HepG2 (cell line): ENCODE results near the gene RAI14. TPM values are rescaled to one million over a fixed set of nuclear protein-coding genes. Genes with fewer than 3 reads are reported as not detected.

Source experiments
- ETV6 ChIP-seq: sonication (generic); formaldehyde crosslinking; conservative IDR thresholded peaks from 2 replicates; pipeline ENCODE4 v1.4.0; 2020; ENCODE audit warnings: missing genetic modification reagents
- IKZF4 ChIP-seq: sonication (generic); formaldehyde crosslinking; IDR thresholded peaks from 2 replicates; pipeline ENCODE4 v1.5.1; 2020; ENCODE audit warnings: borderline replicate concordance, mild to moderate bottlenecking, low read depth, missing genetic modification reagents; ENCODE audit errors: not compliant biosample characterization
- ISX ChIP-seq: sonication (generic); formaldehyde crosslinking; conservative IDR thresholded peaks from 2 replicates; pipeline ENCODE4 v1.5.0; 2020; ENCODE audit warnings: missing genetic modification reagents
- MAX ChIP-seq: IDR thresholded peaks from 2 replicates; pipeline ENCODE4 v1.6.1; 2012; ENCODE audit warnings: inconsistent platforms
- MXI1 ChIP-seq: IDR thresholded peaks from 3 replicates; pipeline ENCODE4 v1.6.1; 2012; ENCODE audit warnings: low read depth, low read length, inconsistent platforms, borderline replicate concordance
- RBM39 ChIP-seq: fragments of 200-400 bp; formaldehyde crosslinking; IDR thresholded peaks from one replicate; pipeline ENCODE4 v1.6.1; 2018; ENCODE audit warnings: antibody characterized with exemption, mild to moderate bottlenecking, low read depth, low read length; ENCODE audit not compliant: poor library complexity, severe bottlenecking
- STAG1 ChIP-seq: sonication (generic); formaldehyde crosslinking; IDR thresholded peaks from 2 replicates; pipeline ENCODE4 v1.4.0; 2020; ENCODE audit warnings: missing genetic modification reagents
- TFDP1 ChIP-seq: IDR thresholded peaks from 2 replicates; pipeline ENCODE4 v1.6.1; 2016; ENCODE audit warnings: missing compliant biosample characterization, missing genetic modification reagents, borderline replicate concordance
- ZBTB1 ChIP-seq: sonication (generic); formaldehyde crosslinking; IDR thresholded peaks from 2 replicates; pipeline ENCODE4 v1.4.0; 2020; ENCODE audit warnings: missing genetic modification reagents, borderline replicate concordance
- ZNF331 ChIP-seq: sonication (generic); formaldehyde crosslinking; IDR thresholded peaks from 2 replicates; pipeline ENCODE4 v1.4.0; 2020; ENCODE audit warnings: missing genetic modification reagents
- ZNF761 ChIP-seq: sonication (generic); formaldehyde crosslinking; conservative IDR thresholded peaks from 2 replicates; pipeline ENCODE4 v1.4.0; 2020; ENCODE audit warnings: mild to moderate bottlenecking, missing genetic modification reagents
- ZXDC ChIP-seq: sonication (generic); formaldehyde crosslinking; IDR thresholded peaks from 2 replicates; pipeline ENCODE4 v1.5.0; 2020; ENCODE audit warnings: mild to moderate bottlenecking, missing genetic modification reagents
- polyA plus RNA-seq, 8 experiments: library from polyadenylated mRNA; depleted of rRNA in 3 of 8; stranded (reverse) in 7 of 8; unstranded in 1 of 8; fragments of >200 nt; fragmentation: Illumina TruSeq in 4 of 8; extraction: Trizol in 4 of 8; gene quantifications; 2 replicates each; pipeline versions ENCODE4 v1.2.1 to v1.2.3, GENCODE V29; 2011 to 2016; ENCODE audit warnings: low read depth in 4 of 8, missing spikeins in 1 of 8, mixed read lengths in 1 of 8; ENCODE audit not compliant: insufficient read depth in 1 of 8
- total RNA-seq, 5 experiments: library from RNA; depleted of rRNA; stranded (reverse); fragments of >200 nt; fragmentation: Illumina TruSeq; extraction: Trizol; gene quantifications; 2 replicates each; pipeline ENCODE4 v1.2.3, GENCODE V29; 2016; ENCODE audit warnings: low read depth in 1 of 5
- TF ChIP-seq, protein P1 (sequence below): IDR thresholded peaks from 2 replicates; pipeline ENCODE4 v1.6.1; 2016; ENCODE audit warnings: low read depth, missing genetic modification reagents, missing compliant biosample characterization
- TF ChIP-seq, protein P2 (sequence below): sonication (generic); formaldehyde crosslinking; IDR thresholded peaks from 2 replicates; pipeline ENCODE4 v1.4.0; 2020; ENCODE audit warnings: missing genetic modification reagents

Gene RAI14
- total and polyA plus RNA-seq, 2 of the 13 experiments (the other 11 are each of a cell fraction or from before 2014, with no cell fraction given): 12.6 to 18.2 TPM

DNA sequence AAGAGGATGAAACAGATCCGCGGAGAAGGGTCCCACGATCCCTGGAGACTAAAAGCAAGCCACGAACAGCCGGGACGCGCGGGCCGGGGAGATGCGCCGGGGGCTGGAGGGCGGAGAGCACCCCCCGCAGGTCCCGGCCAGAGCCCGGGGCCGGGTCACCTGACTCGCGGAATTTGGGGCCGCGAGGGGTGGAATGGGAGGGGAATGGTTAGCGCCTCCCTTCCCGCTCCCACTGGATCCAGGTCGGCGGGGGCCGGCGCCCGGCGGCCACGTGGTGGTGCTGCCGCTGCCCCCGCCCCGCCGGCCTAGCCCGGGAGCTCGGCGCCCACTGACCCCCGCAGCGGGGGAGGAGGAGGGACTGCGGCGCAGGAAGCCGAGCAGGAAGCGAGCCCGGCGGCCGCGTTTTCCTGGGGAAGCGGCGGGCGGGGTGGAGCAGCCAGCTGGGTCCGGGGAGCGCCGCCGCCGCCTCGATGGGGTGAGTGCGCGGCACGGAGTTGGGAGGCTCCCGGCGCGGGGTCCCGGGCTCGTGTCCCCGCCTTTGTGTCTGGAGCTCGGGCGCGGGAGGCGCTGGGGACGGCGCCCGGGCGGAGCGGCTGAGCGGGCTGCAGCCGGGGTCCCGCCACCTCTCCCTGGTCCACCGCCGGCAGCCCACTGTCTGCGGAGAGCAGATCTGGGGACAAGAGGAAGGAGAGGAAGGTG lies at the start of gene RAI14 (continued):
- TF ChIP-seq, protein P1, sequence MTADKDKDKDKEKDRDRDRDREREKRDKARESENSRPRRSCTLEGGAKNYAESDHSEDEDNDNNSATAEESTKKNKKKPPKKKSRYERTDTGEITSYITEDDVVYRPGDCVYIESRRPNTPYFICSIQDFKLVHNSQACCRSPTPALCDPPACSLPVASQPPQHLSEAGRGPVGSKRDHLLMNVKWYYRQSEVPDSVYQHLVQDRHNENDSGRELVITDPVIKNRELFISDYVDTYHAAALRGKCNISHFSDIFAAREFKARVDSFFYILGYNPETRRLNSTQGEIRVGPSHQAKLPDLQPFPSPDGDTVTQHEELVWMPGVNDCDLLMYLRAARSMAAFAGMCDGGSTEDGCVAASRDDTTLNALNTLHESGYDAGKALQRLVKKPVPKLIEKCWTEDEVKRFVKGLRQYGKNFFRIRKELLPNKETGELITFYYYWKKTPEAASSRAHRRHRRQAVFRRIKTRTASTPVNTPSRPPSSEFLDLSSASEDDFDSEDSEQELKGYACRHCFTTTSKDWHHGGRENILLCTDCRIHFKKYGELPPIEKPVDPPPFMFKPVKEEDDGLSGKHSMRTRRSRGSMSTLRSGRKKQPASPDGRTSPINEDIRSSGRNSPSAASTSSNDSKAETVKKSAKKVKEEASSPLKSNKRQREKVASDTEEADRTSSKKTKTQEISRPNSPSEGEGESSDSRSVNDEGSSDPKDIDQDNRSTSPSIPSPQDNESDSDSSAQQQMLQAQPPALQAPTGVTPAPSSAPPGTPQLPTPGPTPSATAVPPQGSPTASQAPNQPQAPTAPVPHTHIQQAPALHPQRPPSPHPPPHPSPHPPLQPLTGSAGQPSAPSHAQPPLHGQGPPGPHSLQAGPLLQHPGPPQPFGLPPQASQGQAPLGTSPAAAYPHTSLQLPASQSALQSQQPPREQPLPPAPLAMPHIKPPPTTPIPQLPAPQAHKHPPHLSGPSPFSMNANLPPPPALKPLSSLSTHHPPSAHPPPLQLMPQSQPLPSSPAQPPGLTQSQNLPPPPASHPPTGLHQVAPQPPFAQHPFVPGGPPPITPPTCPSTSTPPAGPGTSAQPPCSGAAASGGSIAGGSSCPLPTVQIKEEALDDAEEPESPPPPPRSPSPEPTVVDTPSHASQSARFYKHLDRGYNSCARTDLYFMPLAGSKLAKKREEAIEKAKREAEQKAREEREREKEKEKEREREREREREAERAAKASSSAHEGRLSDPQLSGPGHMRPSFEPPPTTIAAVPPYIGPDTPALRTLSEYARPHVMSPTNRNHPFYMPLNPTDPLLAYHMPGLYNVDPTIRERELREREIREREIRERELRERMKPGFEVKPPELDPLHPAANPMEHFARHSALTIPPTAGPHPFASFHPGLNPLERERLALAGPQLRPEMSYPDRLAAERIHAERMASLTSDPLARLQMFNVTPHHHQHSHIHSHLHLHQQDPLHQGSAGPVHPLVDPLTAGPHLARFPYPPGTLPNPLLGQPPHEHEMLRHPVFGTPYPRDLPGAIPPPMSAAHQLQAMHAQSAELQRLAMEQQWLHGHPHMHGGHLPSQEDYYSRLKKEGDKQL (CRISPR knock-in tag): no peak
- TF ChIP-seq ISX (CRISPR knock-in tag) (0 out of 2 replicates have a peak, but pooled peaks have one; percentile 39), ZBTB1 (CRISPR knock-in tag) (no peak), ETV6 (0 out of 2 replicates have a peak, but pooled peaks have one; percentile 31), TFDP1 (CRISPR knock-in tag) (peak; percentile 64; the same call in 1 of the 2 replicates), RBM39 (peak; percentile 40), IKZF4 (CRISPR knock-in tag) (peak; percentile 45), STAG1 (CRISPR knock-in tag) (peak; percentile 41; the same call in 1 of the 2 replicates), ZXDC (CRISPR knock-in tag) (0 out of 2 replicates have a peak, but pooled peaks have one; percentile 27), ZNF761 (CRISPR knock-in tag) (peak; percentile 56; the same call in 1 of the 2 replicates), ZNF331 (peak; percentile 57), MXI1 (peak; percentile 82; the same call in 2 of the 3 replicates), MAX (peak; percentile 91)
- TF ChIP-seq, protein P2, sequence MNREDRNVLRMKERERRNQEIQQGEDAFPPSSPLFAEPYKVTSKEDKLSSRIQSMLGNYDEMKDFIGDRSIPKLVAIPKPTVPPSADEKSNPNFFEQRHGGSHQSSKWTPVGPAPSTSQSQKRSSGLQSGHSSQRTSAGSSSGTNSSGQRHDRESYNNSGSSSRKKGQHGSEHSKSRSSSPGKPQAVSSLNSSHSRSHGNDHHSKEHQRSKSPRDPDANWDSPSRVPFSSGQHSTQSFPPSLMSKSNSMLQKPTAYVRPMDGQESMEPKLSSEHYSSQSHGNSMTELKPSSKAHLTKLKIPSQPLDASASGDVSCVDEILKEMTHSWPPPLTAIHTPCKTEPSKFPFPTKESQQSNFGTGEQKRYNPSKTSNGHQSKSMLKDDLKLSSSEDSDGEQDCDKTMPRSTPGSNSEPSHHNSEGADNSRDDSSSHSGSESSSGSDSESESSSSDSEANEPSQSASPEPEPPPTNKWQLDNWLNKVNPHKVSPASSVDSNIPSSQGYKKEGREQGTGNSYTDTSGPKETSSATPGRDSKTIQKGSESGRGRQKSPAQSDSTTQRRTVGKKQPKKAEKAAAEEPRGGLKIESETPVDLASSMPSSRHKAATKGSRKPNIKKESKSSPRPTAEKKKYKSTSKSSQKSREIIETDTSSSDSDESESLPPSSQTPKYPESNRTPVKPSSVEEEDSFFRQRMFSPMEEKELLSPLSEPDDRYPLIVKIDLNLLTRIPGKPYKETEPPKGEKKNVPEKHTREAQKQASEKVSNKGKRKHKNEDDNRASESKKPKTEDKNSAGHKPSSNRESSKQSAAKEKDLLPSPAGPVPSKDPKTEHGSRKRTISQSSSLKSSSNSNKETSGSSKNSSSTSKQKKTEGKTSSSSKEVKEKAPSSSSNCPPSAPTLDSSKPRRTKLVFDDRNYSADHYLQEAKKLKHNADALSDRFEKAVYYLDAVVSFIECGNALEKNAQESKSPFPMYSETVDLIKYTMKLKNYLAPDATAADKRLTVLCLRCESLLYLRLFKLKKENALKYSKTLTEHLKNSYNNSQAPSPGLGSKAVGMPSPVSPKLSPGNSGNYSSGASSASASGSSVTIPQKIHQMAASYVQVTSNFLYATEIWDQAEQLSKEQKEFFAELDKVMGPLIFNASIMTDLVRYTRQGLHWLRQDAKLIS (CRISPR knock-in tag): no peak
